HepG2 (cell line): ENCODE results near the gene DDRGK1. TPM values are rescaled to one million over a fixed set of nuclear protein-coding genes. Genes with fewer than 3 reads are reported as not detected.

Experiments
- JUN ChIP-seq: sonication (generic); formaldehyde crosslinking; IDR thresholded peaks from 2 replicates; pipeline ENCODE4 v1.4.0; 2020; ENCODE audit warnings: mild to moderate bottlenecking, missing genetic modification reagents
- POLR2AphosphoS5 ChIP-seq: IDR thresholded peaks from 2 replicates; pipeline ENCODE4 v1.6.1; 2012; ENCODE audit warnings: low read depth, low read length
- ZBTB21 ChIP-seq: sonication (generic); formaldehyde crosslinking; IDR thresholded peaks from 2 replicates; pipeline ENCODE4 v1.4.0; 2020; ENCODE audit warnings: missing genetic modification reagents
- ZBTB42 ChIP-seq: sonication (generic); formaldehyde crosslinking; IDR thresholded peaks from 2 replicates; pipeline ENCODE4 v1.5.0; 2020; ENCODE audit warnings: mild to moderate bottlenecking, missing genetic modification reagents
- ZNF33B ChIP-seq: sonication (generic); formaldehyde crosslinking; IDR thresholded peaks from 2 replicates; pipeline ENCODE4 v1.5.1; 2020; ENCODE audit warnings: mild to moderate bottlenecking, missing genetic modification reagents
- ZNF550 ChIP-seq: sonication (generic); formaldehyde crosslinking; IDR thresholded peaks from 2 replicates; pipeline ENCODE4 v1.4.0; 2020; ENCODE audit warnings: mild to moderate bottlenecking, missing genetic modification reagents, borderline replicate concordance
- ZNF768 ChIP-seq: sonication (generic); formaldehyde crosslinking; IDR thresholded peaks from 2 replicates; pipeline ENCODE4 v1.4.0; 2020; ENCODE audit warnings: missing genetic modification reagents
- ZSCAN22 ChIP-seq: sonication (generic); formaldehyde crosslinking; IDR thresholded peaks from 2 replicates; pipeline ENCODE4 v1.4.0; 2020; ENCODE audit warnings: mild to moderate bottlenecking, missing genetic modification reagents
- polyA plus RNA-seq, 8 experiments: library from polyadenylated mRNA; depleted of rRNA in 3 of 8; stranded (reverse) in 7 of 8; unstranded in 1 of 8; fragments of >200 nt; fragmentation: Illumina TruSeq in 4 of 8; extraction: Trizol in 4 of 8; gene quantifications; 2 replicates each; pipeline versions ENCODE4 v1.2.1 to v1.2.3, GENCODE V29; 2011 to 2016; ENCODE audit warnings: low read depth in 4 of 8, missing spikeins in 1 of 8, mixed read lengths in 1 of 8; ENCODE audit not compliant: insufficient read depth in 1 of 8
- total RNA-seq, 5 experiments: library from RNA; depleted of rRNA; stranded (reverse); fragments of >200 nt; fragmentation: Illumina TruSeq; extraction: Trizol; gene quantifications; 2 replicates each; pipeline ENCODE4 v1.2.3, GENCODE V29; 2016; ENCODE audit warnings: low read depth in 1 of 5
- TF ChIP-seq, protein P1 (sequence below), 2 experiments: fragments of 450-650 bp in 1 of 2; sonication (generic) in 1 of 2; formaldehyde crosslinking in 1 of 2; IDR thresholded peaks; 2 replicates each; pipeline versions ENCODE4 v1.6.1 to v1.8.0; 2016 to 2022; ENCODE audit warnings: antibody characterized with exemption in 1 of 2, mild to moderate bottlenecking in 1 of 2, missing genetic modification reagents in 1 of 2
- TF ChIP-seq, protein P2 (sequence below): sonication (generic); formaldehyde crosslinking; IDR thresholded peaks from 2 replicates; pipeline ENCODE4 v1.4.0; 2020; ENCODE audit warnings: mild to moderate bottlenecking, low read depth, missing genetic modification reagents
- TF ChIP-seq, protein P3 (sequence below): sonication (generic); formaldehyde crosslinking; IDR thresholded peaks from 2 replicates; pipeline ENCODE4 v1.4.0; 2020; ENCODE audit warnings: mild to moderate bottlenecking, missing genetic modification reagents, borderline replicate concordance

The DDRGK1 gene
- total and polyA plus RNA-seq, 2 of the 13 experiments (the other 11 are each of a cell fraction or from before 2014, with no cell fraction given), result 96.7 to 149 TPM

DNA sequence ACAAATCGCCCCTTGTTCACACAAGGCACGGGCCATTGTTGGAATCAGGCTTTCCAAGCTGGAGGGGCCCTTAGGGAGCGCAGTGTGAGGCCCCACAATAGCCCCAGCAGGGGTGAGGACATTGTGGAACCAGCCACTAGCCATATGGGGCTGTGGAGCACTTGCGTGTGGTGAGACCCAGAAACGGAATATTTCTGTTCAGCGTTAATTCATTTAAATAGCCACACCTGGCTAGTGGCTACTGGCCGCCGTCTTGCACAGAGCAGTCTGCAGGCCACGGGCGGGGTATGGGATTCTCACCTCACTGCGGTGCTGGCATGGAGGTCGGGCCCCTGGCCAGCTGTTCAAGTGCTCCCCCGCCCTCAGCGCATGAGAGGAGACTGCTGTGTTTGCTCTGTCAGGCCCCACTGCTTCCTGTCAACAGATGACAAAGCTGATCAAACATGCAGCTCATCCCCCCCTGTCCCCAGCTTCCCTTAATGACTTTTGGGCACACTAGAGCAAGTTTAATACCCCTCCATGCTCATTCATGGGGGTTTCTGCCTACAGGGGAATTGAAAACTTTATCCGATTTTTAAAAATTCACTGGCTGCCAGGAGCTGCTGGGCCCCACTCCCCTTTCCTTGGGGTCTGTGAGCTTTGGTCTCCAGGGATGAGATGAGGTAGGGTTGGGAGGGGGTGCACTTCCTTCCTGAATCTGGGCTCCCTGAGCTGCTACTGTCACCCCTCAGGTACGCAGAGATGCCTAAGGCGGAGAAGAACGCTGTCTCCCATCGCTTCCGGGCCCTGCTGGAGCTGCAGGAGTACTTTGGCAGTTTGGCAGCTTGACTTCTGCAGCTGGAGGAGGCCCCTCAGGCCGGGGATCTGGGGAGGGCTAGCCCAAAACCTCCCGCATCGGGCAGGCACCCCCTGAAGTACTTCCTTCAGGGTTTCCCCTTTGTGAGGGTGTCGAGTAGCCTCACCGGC is 18.4 kb upstream of the DDRGK1 start (continued):
- TF ChIP-seq, protein P1, sequence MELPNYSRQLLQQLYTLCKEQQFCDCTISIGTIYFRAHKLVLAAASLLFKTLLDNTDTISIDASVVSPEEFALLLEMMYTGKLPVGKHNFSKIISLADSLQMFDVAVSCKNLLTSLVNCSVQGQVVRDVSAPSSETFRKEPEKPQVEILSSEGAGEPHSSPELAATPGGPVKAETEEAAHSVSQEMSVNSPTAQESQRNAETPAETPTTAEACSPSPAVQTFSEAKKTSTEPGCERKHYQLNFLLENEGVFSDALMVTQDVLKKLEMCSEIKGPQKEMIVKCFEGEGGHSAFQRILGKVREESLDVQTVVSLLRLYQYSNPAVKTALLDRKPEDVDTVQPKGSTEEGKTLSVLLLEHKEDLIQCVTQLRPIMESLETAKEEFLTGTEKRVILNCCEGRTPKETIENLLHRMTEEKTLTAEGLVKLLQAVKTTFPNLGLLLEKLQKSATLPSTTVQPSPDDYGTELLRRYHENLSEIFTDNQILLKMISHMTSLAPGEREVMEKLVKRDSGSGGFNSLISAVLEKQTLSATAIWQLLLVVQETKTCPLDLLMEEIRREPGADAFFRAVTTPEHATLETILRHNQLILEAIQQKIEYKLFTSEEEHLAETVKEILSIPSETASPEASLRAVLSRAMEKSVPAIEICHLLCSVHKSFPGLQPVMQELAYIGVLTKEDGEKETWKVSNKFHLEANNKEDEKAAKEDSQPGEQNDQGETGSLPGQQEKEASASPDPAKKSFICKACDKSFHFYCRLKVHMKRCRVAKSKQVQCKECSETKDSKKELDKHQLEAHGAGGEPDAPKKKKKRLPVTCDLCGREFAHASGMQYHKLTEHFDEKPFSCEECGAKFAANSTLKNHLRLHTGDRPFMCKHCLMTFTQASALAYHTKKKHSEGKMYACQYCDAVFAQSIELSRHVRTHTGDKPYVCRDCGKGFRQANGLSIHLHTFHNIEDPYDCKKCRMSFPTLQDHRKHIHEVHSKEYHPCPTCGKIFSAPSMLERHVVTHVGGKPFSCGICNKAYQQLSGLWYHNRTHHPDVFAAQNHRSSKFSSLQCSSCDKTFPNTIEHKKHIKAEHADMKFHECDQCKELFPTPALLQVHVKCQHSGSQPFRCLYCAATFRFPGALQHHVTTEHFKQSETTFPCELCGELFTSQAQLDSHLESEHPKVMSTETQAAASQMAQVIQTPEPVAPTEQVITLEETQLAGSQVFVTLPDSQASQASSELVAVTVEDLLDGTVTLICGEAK (IDR thresholded peaks at IDR 0.05), result no peak
- TF ChIP-seq, protein P1 (CRISPR knock-in tag; IDR thresholded peaks at IDR 0.05), result peak; percentile 91; the same call in 1 of the 2 replicates
- TF ChIP-seq ZNF33B (CRISPR knock-in tag) (no peak), ZNF550 (CRISPR knock-in tag) (no peak; the same call in 1 of the 2 replicates), ZBTB21 (CRISPR knock-in tag) (no peak; the same call in 1 of the 2 replicates), POLR2AphosphoS5 (no peak), JUN (peak; percentile 100), ZSCAN22 (CRISPR knock-in tag) (peak; percentile 63; the same call in 1 of the 2 replicates), ZNF768 (peak; percentile 68; the same call in 1 of the 2 replicates), ZBTB42 (peak; percentile 98; the same call in 1 of the 2 replicates)
- TF ChIP-seq, protein P2, sequence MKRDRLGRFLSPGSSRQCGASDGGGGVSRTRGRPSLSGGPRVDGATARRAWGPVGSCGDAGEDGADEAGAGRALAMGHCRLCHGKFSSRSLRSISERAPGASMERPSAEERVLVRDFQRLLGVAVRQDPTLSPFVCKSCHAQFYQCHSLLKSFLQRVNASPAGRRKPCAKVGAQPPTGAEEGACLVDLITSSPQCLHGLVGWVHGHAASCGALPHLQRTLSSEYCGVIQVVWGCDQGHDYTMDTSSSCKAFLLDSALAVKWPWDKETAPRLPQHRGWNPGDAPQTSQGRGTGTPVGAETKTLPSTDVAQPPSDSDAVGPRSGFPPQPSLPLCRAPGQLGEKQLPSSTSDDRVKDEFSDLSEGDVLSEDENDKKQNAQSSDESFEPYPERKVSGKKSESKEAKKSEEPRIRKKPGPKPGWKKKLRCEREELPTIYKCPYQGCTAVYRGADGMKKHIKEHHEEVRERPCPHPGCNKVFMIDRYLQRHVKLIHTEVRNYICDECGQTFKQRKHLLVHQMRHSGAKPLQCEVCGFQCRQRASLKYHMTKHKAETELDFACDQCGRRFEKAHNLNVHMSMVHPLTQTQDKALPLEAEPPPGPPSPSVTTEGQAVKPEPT (CRISPR knock-in tag), result peak; percentile 82; the same call in 1 of the 2 replicates
- TF ChIP-seq, protein P3, sequence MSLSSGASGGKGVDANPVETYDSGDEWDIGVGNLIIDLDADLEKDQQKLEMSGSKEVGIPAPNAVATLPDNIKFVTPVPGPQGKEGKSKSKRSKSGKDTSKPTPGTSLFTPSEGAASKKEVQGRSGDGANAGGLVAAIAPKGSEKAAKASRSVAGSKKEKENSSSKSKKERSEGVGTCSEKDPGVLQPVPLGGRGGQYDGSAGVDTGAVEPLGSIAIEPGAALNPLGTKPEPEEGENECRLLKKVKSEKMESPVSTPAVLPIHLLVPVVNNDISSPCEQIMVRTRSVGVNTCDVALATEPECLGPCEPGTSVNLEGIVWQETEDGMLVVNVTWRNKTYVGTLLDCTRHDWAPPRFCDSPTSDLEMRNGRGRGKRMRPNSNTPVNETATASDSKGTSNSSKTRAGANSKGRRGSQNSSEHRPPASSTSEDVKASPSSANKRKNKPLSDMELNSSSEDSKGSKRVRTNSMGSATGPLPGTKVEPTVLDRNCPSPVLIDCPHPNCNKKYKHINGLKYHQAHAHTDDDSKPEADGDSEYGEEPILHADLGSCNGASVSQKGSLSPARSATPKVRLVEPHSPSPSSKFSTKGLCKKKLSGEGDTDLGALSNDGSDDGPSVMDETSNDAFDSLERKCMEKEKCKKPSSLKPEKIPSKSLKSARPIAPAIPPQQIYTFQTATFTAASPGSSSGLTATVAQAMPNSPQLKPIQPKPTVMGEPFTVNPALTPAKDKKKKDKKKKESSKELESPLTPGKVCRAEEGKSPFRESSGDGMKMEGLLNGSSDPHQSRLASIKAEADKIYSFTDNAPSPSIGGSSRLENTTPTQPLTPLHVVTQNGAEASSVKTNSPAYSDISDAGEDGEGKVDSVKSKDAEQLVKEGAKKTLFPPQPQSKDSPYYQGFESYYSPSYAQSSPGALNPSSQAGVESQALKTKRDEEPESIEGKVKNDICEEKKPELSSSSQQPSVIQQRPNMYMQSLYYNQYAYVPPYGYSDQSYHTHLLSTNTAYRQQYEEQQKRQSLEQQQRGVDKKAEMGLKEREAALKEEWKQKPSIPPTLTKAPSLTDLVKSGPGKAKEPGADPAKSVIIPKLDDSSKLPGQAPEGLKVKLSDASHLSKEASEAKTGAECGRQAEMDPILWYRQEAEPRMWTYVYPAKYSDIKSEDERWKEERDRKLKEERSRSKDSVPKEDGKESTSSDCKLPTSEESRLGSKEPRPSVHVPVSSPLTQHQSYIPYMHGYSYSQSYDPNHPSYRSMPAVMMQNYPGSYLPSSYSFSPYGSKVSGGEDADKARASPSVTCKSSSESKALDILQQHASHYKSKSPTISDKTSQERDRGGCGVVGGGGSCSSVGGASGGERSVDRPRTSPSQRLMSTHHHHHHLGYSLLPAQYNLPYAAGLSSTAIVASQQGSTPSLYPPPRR (CRISPR knock-in tag), result peak; percentile 98
